Measurements from ENCODE around the gene CD163.

DNA sequence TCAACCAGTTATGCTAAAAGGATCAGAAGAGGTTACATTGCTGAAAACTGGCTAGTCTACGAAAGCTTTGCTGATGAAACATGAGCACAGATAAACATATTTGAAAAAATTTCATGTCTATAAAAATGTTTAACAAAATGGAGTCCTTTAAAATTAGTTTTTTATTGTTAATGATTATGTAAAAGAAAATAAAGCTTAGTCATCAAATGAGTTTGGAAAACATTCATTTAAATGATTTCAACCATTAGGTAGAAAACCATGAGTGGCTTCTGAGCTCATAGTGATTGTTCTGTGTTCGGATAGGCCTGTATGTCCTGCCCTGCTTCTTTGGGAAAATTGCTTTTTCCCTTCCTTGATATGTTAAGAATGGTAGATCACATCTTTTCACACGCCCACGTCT is 59.0 kb downstream of the CD163 start:
- TF ChIP-seq, protein P1, sequence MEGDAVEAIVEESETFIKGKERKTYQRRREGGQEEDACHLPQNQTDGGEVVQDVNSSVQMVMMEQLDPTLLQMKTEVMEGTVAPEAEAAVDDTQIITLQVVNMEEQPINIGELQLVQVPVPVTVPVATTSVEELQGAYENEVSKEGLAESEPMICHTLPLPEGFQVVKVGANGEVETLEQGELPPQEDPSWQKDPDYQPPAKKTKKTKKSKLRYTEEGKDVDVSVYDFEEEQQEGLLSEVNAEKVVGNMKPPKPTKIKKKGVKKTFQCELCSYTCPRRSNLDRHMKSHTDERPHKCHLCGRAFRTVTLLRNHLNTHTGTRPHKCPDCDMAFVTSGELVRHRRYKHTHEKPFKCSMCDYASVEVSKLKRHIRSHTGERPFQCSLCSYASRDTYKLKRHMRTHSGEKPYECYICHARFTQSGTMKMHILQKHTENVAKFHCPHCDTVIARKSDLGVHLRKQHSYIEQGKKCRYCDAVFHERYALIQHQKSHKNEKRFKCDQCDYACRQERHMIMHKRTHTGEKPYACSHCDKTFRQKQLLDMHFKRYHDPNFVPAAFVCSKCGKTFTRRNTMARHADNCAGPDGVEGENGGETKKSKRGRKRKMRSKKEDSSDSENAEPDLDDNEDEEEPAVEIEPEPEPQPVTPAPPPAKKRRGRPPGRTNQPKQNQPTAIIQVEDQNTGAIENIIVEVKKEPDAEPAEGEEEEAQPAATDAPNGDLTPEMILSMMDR (conservative IDR thresholded peaks at IDR 0.05 in 1 of 2, IDR thresholded peaks at IDR 0.05 in 1 of 2; ENCODE audit: extremely low read depth in 1 of 2, insufficient read depth in 1 of 2, low read depth in 1 of 2, low read length in 2 of 2) = no peak
- no peak for TF ChIP-seq EZH2 (IDR thresholded peaks at IDR 0.05; ENCODE audit: borderline replicate concordance, low read length)

Data from mammary epithelial cell (primary cell).